Measurements from ENCODE around the gene HAL. TPM values are rescaled to one million over a fixed set of nuclear protein-coding genes. Genes with fewer than 3 reads are reported as not detected.

HAL gene
- total and polyA plus RNA-seq, 2 of the 13 experiments (the other 11 are each of a cell fraction or from before 2014, with no cell fraction given), result 0.89 to 37.8 TPM

- no peaks in the 10 kb centered on the region for H3K9me3 ChIP-seq (ENCODE audit: low read length)
- ATAC-seq (no peak), FAIRE-seq (no peak), DNase-seq (ENCODE audit: low spot score) (no peak)
- H3K27ac ChIP-seq (ENCODE audit: extremely low read length, insufficient read depth, low read length), result no peak overlapping the region
- peaks cover 7 to 61% of the 10 kb centered on the region in 2 experiments for H3K36me3 ChIP-seq (replicated peaks in 1 of 2; ENCODE audit: control insufficient read depth in 1 of 2, insufficient read depth in 2 of 2, low read length in 2 of 2)
- in situ Hi-C loops (cut with HindIII; ENCODE audit: extremely low pct_ligation_motif_present, low pct_unique_long_range_greater_than_20kb), result no loop called here
- H2AFZ ChIP-seq (ENCODE audit: low read length), result no peak overlapping the region
- H3K27me3 ChIP-seq (ENCODE audit: control insufficient read depth in 1 of 2, insufficient read depth in 2 of 2, low read length in 2 of 2), result no peaks in the 10 kb centered on the region
- ChIA-PET POLR2A (no interaction called here), CTCF (ENCODE audit: low intra/inter-chr PET ratio, low total read pairs) (no interaction called here)
- H3K4me3 ChIP-seq (replicated peaks in 1 of 3; ENCODE audit: insufficient read depth in 1 of 3, low read depth in 2 of 3, low read length in 3 of 3), result no peak overlapping the region
- no TSS peak for BruUV-seq (replicated peaks)
- intact Hi-C loops (cut with micrococcal nuclease; ENCODE audit: unreplicated experiment), result no loop called here
- H3K9ac ChIP-seq (ENCODE audit: insufficient read depth, low read depth, low read length), result no peak overlapping the region
- WGBS (ENCODE audit: low lambda C conversion rate), result 93% methylated on average over 1 of the region's 1 CpG
- no peaks in the 10 kb centered on the region for H3K4me1 ChIP-seq (ENCODE audit: insufficient read depth, low read length)
- no peaks in the 10 kb centered on the region for H4K20me1 ChIP-seq (ENCODE audit: insufficient read depth, low read length)
- no peaks in the 10 kb centered on the region for H3K79me2 ChIP-seq (ENCODE audit: insufficient read depth, low read length)
- TF ChIP-seq KAT2B (IDR thresholded peaks at IDR 0.05; ENCODE audit: borderline replicate concordance, low read depth, low read length) (no peak), SNRNP70 (IDR thresholded peaks at IDR 0.05; ENCODE audit: low read depth, low read length) (no peak), CEBPG (CRISPR knock-in tag; IDR thresholded peaks at IDR 0.05) (no peak), ETV5 (CRISPR knock-in tag; IDR thresholded peaks at IDR 0.05; ENCODE audit: borderline replicate concordance) (no peak), HOMEZ (CRISPR knock-in tag; IDR thresholded peaks at IDR 0.05; ENCODE audit: low read depth) (no peak), ZNF281 (CRISPR knock-in tag; IDR thresholded peaks at IDR 0.05; ENCODE audit: borderline replicate concordance) (no peak), ZC3H4 (CRISPR knock-in tag; IDR thresholded peaks at IDR 0.05; ENCODE audit: borderline replicate concordance) (no peak), ZNF574 (CRISPR knock-in tag; IDR thresholded peaks at IDR 0.05) (no peak), BRD4 (CRISPR knock-in tag; IDR thresholded peaks at IDR 0.05) (no peak)
- no peak overlapping the region for H3K4me2 ChIP-seq (ENCODE audit: low read depth, low read length)
Measured at GRCh38 chr12:96006727-96007126, 10.6 kb upstream of the HAL start.
